Brain microvascular endothelial cell (primary cell): ENCODE measurements around the gene LOC101059915.

Experiments used
- DNase-seq: peaks from one replicate; pipeline ENCODE4 v3.0.0-alpha.2; 2020
- H3K27ac ChIP-seq: fragments of 250-450 bp; sonication (Bioruptor Pico); 2 replicates; pipeline ENCODE4 v1.5.1; 2020; ENCODE audit warnings: mild to moderate bottlenecking, moderate library complexity
- H3K27me3 ChIP-seq: fragments of 250-450 bp; sonication (Bioruptor Pico); replicated peaks from 2 replicates; pipeline ENCODE4 v1.5.1; 2020; ENCODE audit warnings: mild to moderate bottlenecking
- H3K36me3 ChIP-seq: fragments of 250-450 bp; sonication (Bioruptor Pico); replicated peaks from 2 replicates; pipeline ENCODE4 v1.5.1; 2020; ENCODE audit warnings: mild to moderate bottlenecking
- H3K4me3 ChIP-seq: 2 replicates; pipeline ENCODE4 v1.5.1; 2011; ENCODE audit warnings: low read depth, mild to moderate bottlenecking, control low read depth, low read length, moderate library complexity
- in situ Hi-C: cut with HindIII; loops from 2 replicates; pipeline ENCODE4 v1.10.0; 2017; ENCODE audit warnings: low sequenced_read_pairs, low pct_ligation_motif_present
- TF ChIP-seq, protein P1 (sequence below): IDR thresholded peaks from 2 replicates; pipeline ENCODE4 v1.5.1; 2011; ENCODE audit warnings: low read depth, mild to moderate bottlenecking, moderate library complexity, low read length, control low read depth, inconsistent platforms; ENCODE audit errors: missing control alignments

The LOC101059915 gene

DNA sequence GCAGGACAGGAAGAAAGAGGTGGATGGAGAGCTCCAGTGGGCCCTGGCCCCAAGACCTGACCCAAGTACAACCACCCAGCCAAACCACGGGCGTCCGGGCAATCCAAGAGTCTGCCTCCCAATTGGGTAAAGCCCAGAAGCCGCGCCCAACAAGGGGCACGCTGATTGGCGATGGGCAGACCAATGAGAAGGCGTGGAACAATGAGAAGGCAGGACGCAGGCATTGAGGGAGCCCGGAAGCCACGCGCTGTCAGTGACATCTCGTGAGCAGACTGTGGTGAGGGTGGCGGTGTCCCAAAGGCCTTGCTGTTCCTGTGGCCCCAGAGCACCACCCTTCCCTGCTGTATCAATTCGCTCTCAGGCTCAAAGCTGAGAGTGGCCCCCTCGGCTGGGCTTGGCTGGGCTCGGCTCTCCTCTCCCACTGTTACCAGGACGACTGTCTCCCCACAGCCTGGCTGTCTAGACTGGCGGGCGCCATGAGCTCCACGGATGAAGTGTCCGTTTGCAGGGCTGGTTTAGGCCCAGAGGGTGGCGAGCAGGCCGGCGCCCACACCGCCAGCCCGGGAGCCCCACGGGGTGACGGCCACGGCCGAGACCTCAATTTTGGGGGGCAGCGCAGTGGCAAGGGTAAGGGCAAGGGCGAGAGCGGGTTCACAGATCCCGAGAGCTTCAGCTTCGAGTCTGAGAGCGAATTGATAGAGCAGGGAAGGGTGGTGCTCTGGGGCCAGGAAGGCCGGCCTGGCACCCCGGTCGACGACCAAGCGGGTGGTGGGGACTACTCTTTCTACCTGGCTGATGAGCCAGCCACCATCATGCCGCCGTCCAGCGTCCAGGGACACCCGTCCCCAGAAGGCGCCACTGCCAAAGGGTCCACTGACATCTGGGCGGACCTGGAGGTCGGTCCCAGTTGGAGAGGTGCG is at the start of gene LOC101059915:
Gene LOC101059915 (plus strand): TSS at position 219 of the 920 bp plus-strand sequence.
- in situ Hi-C loops: no loop called here
- Histone ChIP-seq H3K27ac (no peak within 1 kb of the TSS), H3K27me3 (no peaks in the 10 kb centered on the region), H3K36me3 (no peaks in the 10 kb centered on the region), H3K4me3 (no peak within 1 kb of the TSS)
- TF ChIP-seq, protein P1, sequence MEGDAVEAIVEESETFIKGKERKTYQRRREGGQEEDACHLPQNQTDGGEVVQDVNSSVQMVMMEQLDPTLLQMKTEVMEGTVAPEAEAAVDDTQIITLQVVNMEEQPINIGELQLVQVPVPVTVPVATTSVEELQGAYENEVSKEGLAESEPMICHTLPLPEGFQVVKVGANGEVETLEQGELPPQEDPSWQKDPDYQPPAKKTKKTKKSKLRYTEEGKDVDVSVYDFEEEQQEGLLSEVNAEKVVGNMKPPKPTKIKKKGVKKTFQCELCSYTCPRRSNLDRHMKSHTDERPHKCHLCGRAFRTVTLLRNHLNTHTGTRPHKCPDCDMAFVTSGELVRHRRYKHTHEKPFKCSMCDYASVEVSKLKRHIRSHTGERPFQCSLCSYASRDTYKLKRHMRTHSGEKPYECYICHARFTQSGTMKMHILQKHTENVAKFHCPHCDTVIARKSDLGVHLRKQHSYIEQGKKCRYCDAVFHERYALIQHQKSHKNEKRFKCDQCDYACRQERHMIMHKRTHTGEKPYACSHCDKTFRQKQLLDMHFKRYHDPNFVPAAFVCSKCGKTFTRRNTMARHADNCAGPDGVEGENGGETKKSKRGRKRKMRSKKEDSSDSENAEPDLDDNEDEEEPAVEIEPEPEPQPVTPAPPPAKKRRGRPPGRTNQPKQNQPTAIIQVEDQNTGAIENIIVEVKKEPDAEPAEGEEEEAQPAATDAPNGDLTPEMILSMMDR: no peak
- no peak for DNase-seq

DNA sequence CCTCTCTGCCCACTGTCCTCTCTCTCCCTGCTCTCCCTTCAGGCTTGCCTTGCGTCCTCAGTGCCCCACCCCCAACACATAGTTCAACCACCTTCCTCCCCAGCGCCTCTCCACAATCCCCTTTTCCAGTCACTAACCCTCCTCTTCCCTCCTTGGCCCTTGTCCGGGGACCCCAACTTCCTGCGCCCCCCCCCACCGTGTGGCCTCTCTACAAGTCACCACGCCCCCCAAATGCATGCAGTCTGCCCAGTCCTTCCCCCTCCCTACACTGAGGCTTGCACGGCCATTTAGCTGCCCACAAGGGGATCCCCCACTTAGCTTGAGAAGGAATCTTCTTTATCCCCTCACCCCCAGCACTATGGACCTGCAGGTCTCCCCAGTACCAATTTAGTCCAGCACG is 49.6 kb upstream of the LOC101059915 start:
- TF ChIP-seq, protein P1: no peak
- H3K27ac ChIP-seq: no peak overlapping the region
- H3K27me3 ChIP-seq: no peaks in the 10 kb centered on the region
- no peak for DNase-seq
- no peaks in the 10 kb centered on the region for H3K36me3 ChIP-seq
- H3K4me3 ChIP-seq: no peak overlapping the region
- in situ Hi-C loops: no loop called here

DNA sequence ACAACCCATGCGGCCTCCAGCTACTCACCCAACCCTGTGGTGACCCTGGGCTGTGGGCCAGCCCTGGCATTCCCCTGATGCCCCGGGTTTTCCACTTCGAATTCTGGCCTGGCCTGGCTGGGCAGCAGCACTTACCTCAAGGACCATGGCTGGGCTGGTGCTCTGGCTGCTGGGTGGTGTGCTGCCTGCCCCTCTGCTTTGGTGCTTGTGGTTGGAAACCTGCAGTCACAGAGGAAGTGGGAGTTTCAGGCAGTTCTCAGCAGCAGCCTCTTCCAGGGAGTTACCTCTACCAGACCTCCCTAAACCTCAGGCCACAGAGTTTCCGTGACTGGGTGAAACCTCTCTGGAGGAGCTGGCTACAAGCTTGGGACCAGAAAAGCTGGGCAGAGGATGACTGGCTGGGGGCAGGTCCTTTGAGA is 49.0 kb upstream of the LOC101059915 start, which contains the start of gene CXCR3:
Gene CXCR3 (minus strand): TSS at position 209 of the 419 bp plus-strand sequence. CDS start 62 bp downstream, at position 147.
- TF ChIP-seq, protein P1: no peak
- H3K27me3 ChIP-seq: no peaks in the 10 kb centered on the region
- no peak within 1 kb of the TSS for H3K4me3 ChIP-seq
- in situ Hi-C loops: no loop called here
- no peak within 1 kb of the TSS for H3K27ac ChIP-seq
- DNase-seq: no peak
- no peaks in the 10 kb centered on the region for H3K36me3 ChIP-seq

DNA sequence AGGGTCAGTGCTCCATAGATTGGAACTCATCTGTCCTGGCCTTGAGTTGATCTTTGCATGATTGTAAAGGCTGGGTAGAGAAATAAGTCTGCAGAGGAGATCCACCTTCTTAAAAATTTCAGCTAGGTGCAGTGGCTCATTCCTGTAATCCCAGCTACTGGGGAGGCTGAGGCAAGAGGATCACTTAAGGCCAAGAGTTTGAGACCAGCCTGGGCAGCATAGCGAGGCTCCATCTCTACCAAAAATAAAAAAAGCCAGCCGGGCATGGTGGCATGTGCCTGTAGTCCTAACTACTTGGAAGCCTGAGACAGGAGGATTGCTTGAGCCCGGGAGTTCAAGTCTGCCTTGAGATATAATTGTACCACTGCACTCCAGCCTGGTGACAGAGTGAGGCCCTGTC is 48.6 kb upstream of the LOC101059915 start:
- in situ Hi-C loops: no loop called here
- Histone ChIP-seq H3K27ac (no peak overlapping the region), H3K36me3 (no peaks in the 10 kb centered on the region), H3K27me3 (no peaks in the 10 kb centered on the region), H3K4me3 (no peak overlapping the region)
- TF ChIP-seq, protein P1: no peak
- DNase-seq: no peak

- Histone ChIP-seq H3K36me3 (no peaks in the 10 kb centered on the region), H3K27me3 (no peaks in the 10 kb centered on the region), H3K27ac (no peak overlapping the region), H3K4me3 (no peak overlapping the region)
- in situ Hi-C loops: no loop called here
- no peak for DNase-seq
- TF ChIP-seq, protein P1: no peak
Measured at GRCh38 chrX:71619193-71619592, 48.2 kb upstream of the LOC101059915 start.
